Common myeloid progenitor, CD34-positive (primary cell): Measurements from ENCODE around the gene WWOX.
A peak's percentile ranks its signal among the peaks of the same experiment; 100 is the strongest.

ENCODE experiments used
- CTCF ChIA-PET: fragments of 350-600 bp; sonication (Branson Sonifier 250); formaldehyde crosslinking; loops from one replicate; lab custom pipeline; 2021; ENCODE audit warnings: antibody characterized with exemption; lab: Charles Lee
- POLR2A ChIA-PET: fragments of 350-600 bp; sonication (Branson Sonifier 250); formaldehyde crosslinking; loops from one replicate; lab custom pipeline; 2021; ENCODE audit warnings: antibody characterized with exemption; lab: Charles Lee
- DNase-seq, 3 donors: peaks; one replicate each; pipeline versions ENCODE4 v3.0.0 to v3.0.0-alpha.2; 2013
- H3K27ac ChIP-seq, 2 experiments: 1 replicate in 1 of 2; 2 replicates in 1 of 2; pipeline ENCODE4 v1.7.0; 2013; ENCODE audit warnings: inconsistent platforms in 2 of 2, low read length in 2 of 2, mild to moderate bottlenecking in 2 of 2, low read depth in 1 of 2, moderate library complexity in 1 of 2; ENCODE audit not compliant: severe bottlenecking in 2 of 2, insufficient read depth in 1 of 2, poor library complexity in 1 of 2
- H3K27me3 ChIP-seq, 5 experiments: replicated peaks in 2 of 5; 1 replicate in 3 of 5; 2 replicates in 2 of 5; pipeline versions ENCODE4 v1.6.1 to v1.7.0; 2013; ENCODE audit warnings: low read length in 4 of 5, mild to moderate bottlenecking in 2 of 5, moderate library complexity in 2 of 5, inconsistent platforms in 1 of 5; ENCODE audit not compliant: insufficient read depth in 5 of 5, control insufficient read depth in 4 of 5
- H3K36me3 ChIP-seq, 4 experiments: 1 replicate in 2 of 4; 2 replicates in 2 of 4; pipeline versions ENCODE4 v1.6.1 to v1.7.0; 2013; ENCODE audit warnings: low read length in 3 of 4, control low read depth in 1 of 4, mild to moderate bottlenecking in 1 of 4; ENCODE audit not compliant: control insufficient read depth in 4 of 4, insufficient read depth in 4 of 4
- H3K4me1 ChIP-seq, 4 experiments: 1 replicate in 3 of 4; 2 replicates in 1 of 4; pipeline versions ENCODE4 v1.6.1 to v1.7.1; 2013; ENCODE audit warnings: low read length in 3 of 4, mild to moderate bottlenecking in 3 of 4, control low read depth in 1 of 4, inconsistent platforms in 1 of 4, moderate library complexity in 1 of 4; ENCODE audit not compliant: control insufficient read depth in 4 of 4, insufficient read depth in 4 of 4; ENCODE audit errors: control extremely low read depth in 1 of 4
- H3K4me3 ChIP-seq, 7 experiments: 1 replicate in 4 of 7; 2 replicates in 3 of 7; pipeline versions ENCODE4 v1.5.1 to v1.7.0; 2013; ENCODE audit warnings: mild to moderate bottlenecking in 7 of 7, low read length in 6 of 7, moderate library complexity in 6 of 7, inconsistent platforms in 2 of 7, low read depth in 2 of 7, control low read depth in 1 of 7; ENCODE audit not compliant: insufficient read depth in 4 of 7, control insufficient read depth in 1 of 7; ENCODE audit errors: extremely low read depth in 1 of 7
- H3K9me3 ChIP-seq, 5 experiments: 1 replicate in 4 of 5; 2 replicates in 1 of 5; pipeline versions ENCODE4 v1.6.1 to v1.7.1; 2013; ENCODE audit warnings: low read length in 4 of 5, mild to moderate bottlenecking in 2 of 5, inconsistent platforms in 1 of 5, low read depth in 1 of 5, moderate library complexity in 1 of 5; ENCODE audit not compliant: control insufficient read depth in 4 of 5, insufficient read depth in 2 of 5; ENCODE audit errors: control extremely low read depth in 1 of 5
- WGBS: methylation state at CpG from one replicate; pipeline ENCODE4 v1.1.5; 2013; ENCODE audit not compliant: insufficient coverage; 5-methylcytosine and 5-hydroxymethylcytosine counted together

Gene WWOX

DNA sequence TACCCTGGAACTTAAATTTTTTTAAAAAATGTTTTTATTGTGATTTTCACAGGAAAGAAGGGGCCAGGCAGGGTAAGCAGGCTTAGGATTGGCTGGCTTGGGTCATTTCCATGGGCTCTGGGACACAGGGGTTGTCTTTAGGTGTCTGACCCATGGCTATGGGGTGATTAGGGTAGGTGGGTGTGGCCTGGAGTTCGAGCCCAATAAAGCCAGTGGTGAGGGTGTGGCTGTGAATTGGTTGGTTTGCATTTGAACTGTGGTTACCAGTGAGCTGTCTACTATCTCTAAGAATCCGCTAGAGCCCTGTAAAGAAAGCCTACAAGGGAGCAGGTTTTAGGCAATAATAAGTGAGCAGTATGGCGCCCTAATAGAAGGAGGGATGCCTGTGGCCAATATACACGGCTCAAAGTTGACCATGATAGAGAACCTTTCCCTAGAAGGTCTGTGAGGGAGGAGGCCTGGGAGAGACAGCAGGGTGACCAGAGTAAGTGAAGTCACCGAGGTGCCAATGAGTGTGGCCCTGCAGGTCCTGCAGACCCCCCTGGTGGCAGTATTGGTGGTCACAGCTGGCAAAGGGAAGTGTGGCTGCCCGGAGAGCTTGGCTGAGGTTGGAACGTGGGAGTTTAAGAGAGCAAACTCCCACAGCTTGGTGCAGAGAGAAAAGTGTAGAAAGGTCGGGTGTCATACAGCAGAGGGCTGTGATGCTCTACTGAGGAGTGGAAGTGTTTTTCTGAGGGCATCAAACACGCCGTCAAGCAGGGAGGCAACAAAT lies 454.0 kb downstream of the WWOX start:
- H3K4me1 ChIP-seq: no peaks in the 10 kb centered on the region
- H3K4me3 ChIP-seq: no peak overlapping the region
- ChIA-PET CTCF (no interaction called here), POLR2A (no interaction called here)
- H3K36me3 ChIP-seq: no peaks in the 10 kb centered on the region
- no peak overlapping the region for H3K27ac ChIP-seq
- no peaks in the 10 kb centered on the region for H3K27me3 ChIP-seq
- H3K9me3 ChIP-seq: no peaks in the 10 kb centered on the region
- 98% methylated on average over 8 of the region's 10 CpGs for WGBS
- DNase-seq: no peak

DNA sequence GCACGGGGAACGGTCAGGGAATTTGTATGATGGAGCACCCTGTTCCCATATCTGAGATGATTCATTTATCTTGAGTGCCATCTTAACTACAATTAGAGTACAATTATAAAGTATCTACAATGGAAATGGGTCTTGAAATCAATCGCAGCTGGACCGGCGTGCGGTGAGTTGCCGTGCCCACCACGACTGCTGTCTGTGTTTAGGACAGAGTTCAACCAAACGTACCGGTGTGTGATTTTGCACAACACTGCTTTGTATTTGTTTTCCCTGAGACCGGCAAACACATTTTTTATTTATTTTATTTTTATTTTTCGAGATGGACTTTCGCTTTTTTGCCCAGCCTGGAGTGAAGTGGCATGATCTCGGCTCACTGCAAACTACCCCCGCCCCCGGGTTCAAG lies 457.0 kb downstream of the WWOX start:
- H3K4me3 ChIP-seq: no peak overlapping the region
- H3K9me3 ChIP-seq: no peaks in the 10 kb centered on the region
- no peaks in the 10 kb centered on the region for H3K4me1 ChIP-seq
- DNase-seq: no peak
- WGBS: over 99% methylated on average over 12 of the region's 16 CpGs
- no peaks in the 10 kb centered on the region for H3K36me3 ChIP-seq
- ChIA-PET CTCF (no interaction called here), POLR2A (no interaction called here)
- no peaks in the 10 kb centered on the region for H3K27me3 ChIP-seq
- H3K27ac ChIP-seq: no peak overlapping the region

DNA sequence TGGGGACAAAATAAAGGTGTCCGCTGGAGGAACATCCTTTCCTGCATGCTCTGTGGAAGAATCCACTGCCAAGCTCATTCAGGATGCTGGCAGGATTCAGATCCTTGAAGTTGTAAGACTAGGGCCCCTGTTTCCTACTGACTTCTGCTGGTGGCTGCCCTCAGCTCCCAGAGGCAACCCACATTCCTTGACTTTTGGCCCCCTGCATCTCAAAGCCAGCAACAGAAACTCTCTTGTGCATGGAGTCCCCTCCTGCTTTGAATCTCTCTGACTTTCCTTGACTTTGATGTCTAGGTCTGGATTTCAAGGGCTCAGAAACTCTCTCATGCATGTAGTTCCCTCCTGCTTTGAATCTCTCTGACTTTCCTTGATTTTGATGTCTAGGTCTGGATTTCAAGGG lies 461.5 kb downstream of the WWOX start:
- ChIA-PET POLR2A (no interaction called here), CTCF (no interaction called here)
- no peaks in the 10 kb centered on the region for H3K36me3 ChIP-seq
- H3K4me1 ChIP-seq: peaks cover 0 to 14% (median 6%) of the 10 kb centered on the region in 4 experiments
- no peaks in the 10 kb centered on the region for H3K27me3 ChIP-seq
- H3K4me3 ChIP-seq: no peak overlapping the region
- WGBS: 100% methylated on average over 1 of the region's 1 CpG
- DNase-seq: no peak
- H3K9me3 ChIP-seq: peaks cover 0 to 2% (median 0%) of the 10 kb centered on the region in 5 experiments
- no peak overlapping the region for H3K27ac ChIP-seq

DNA sequence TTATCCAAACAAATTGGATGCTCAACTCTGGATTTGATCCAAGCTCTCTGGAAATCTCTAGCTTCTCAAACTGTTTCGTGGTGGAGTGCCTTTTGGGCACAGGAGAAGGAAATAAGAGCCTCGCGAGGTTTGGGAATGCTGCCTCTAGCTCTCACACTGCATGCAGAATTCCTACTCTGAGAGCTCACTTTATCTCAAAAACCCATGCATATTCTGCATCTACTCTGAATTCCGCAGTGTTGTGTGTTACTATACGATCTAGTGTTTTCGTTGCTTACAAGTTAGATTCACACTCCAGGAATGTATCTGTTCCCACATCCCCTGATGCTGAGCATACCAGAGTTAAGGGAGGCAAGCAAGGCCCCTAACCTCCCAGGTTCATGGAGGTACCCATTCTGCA lies 462.7 kb downstream of the WWOX start:
- POLR2A ChIA-PET: no interaction called here
- no peaks in the 10 kb centered on the region for H3K36me3 ChIP-seq
- no peak overlapping the region for H3K27ac ChIP-seq
- H3K9me3 ChIP-seq: peaks cover 0 to 2% (median 0%) of the 10 kb centered on the region in 5 experiments
- 91% methylated on average over 6 of the region's 6 CpGs for WGBS
- no peak overlapping the region for H3K4me3 ChIP-seq
- H3K4me1 ChIP-seq: peaks cover 3 to 25% (median 14%) of the 10 kb centered on the region in 4 experiments
- H3K27me3 ChIP-seq: no peaks in the 10 kb centered on the region
- CTCF ChIA-PET: no interaction called here
- no peak for DNase-seq

DNA sequence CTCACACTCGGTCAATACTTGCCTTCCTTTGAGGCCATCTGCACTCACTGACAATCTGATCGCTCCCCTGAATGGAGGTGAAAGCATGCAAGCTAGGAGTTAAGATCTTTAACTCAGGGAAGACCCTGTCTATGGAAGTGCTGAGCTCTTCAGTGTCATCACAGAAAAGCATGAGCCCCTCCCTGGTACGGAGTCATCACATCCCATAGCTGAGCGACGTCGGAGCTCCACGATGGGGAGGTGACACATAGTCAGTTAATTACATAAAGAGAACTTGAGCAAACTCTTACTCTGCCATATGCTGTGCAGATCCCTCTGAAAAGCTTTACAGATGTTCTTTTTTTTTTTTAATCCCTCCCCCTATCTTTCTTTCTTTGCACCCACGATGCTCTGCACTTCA lies 463.2 kb downstream of the WWOX start:
- peaks cover 0 to 2% (median 0%) of the 10 kb centered on the region in 5 experiments for H3K9me3 ChIP-seq
- DNase-seq: no peak
- H3K27me3 ChIP-seq: no peaks in the 10 kb centered on the region
- CTCF ChIA-PET: no interaction called here
- no peaks in the 10 kb centered on the region for H3K36me3 ChIP-seq
- 80% methylated on average over 7 of the region's 8 CpGs for WGBS
- peaks cover 3 to 25% (median 14%) of the 10 kb centered on the region in 4 experiments for H3K4me1 ChIP-seq
- POLR2A ChIA-PET: no interaction called here
- H3K4me3 ChIP-seq: no peak overlapping the region
- no peak overlapping the region for H3K27ac ChIP-seq

DNA sequence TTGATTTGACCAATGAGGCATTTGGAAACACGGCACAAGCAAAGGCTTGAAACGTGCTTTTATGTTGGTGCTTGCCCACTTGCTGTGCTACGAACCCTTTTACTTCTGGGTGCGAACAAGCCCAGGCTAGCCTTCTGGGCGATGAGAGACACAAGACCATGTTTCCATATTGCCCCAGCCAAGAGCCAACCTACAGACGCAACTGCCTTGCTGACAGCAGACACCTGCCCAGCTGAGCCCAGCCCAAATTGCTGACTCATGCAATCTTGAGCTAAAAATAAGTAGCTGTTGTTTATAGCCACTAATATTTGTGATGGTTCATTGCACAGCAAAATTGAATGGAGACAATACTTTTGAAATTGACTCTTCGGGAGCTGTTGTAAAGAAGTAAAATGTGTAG lies 464.5 kb downstream of the WWOX start:
- CTCF ChIA-PET: no interaction called here
- Histone ChIP-seq H3K4me1 (peaks cover 3 to 25% (median 14%) of the 10 kb centered on the region in 4 experiments), H3K27me3 (no peaks in the 10 kb centered on the region), H3K36me3 (no peaks in the 10 kb centered on the region), H3K27ac (no peak overlapping the region), H3K9me3 (peaks cover 0 to 2% (median 0%) of the 10 kb centered on the region in 5 experiments), H3K4me3 (no peak overlapping the region)
- peak in 2 of 3 donors; percentile 45 to 68 for DNase-seq
- WGBS: 81% methylated on average over 7 of the region's 7 CpGs
- POLR2A ChIA-PET: no interaction called here

DNA sequence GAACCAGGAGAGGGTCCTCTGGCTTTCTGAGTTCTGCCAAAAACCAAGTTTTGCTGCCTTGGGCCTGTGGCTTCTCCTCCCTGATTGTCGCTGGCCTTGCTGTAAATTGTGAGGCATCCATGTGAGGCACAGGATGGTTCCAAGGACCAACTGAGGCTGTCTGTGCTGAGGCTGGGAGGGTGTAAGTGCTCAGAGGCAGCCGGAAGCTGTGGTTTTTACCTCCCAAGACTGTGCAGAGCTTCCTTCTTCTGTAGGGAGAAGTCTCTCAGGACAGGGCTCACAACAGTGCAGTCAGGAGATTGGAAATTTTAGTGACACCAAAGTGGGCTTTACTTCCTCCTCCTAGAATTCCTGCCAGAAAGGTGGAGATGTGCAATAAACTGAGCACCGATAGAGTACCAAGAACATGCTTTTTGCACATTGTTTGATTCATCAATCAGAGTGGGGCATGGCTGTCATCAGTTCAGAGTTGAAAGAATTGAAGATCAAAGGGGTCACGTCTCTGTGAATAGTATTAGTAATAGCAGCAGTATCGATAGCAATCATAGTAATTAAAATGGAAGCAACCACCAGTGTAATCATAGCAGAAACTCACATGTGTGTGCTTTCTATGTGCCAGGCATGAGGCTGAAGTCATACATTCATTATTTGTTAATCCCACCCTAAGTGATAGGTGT lies 467.1 kb downstream of the WWOX start:
- ChIA-PET POLR2A (no interaction called here), CTCF (no interaction called here)
- H3K27me3 ChIP-seq: no peaks in the 10 kb centered on the region
- no peaks in the 10 kb centered on the region for H3K36me3 ChIP-seq
- WGBS: 41% methylated on average over 4 of the region's 5 CpGs
- peaks cover 3 to 25% (median 14%) of the 10 kb centered on the region in 4 experiments for H3K4me1 ChIP-seq
- peaks cover 0 to 2% (median 0%) of the 10 kb centered on the region in 5 experiments for H3K9me3 ChIP-seq
- no peak overlapping the region for H3K27ac ChIP-seq
- peak in 2 of 3 donors; percentile 11 to 40 for DNase-seq
- no peak overlapping the region for H3K4me3 ChIP-seq
